ENCODE data around the gene LRRC9. TPM values are rescaled to one million over a fixed set of nuclear protein-coding genes. Genes with fewer than 3 reads are reported as not detected.
A peak's percentile ranks its signal among the peaks of the same experiment; 100 is the strongest.

The LRRC9 gene
- total and polyA plus RNA-seq, 2 of the 13 experiments (the other 11 are each of a cell fraction or from before 2014, with no cell fraction given) = 0.08 to 0.18 TPM

- TF ChIP-seq CREB1 (IDR thresholded peaks at IDR 0.05) = peak; percentile 92
- peak; percentile 92 for TF ChIP-seq CREB1 (CRISPR knock-in tag; IDR thresholded peaks at IDR 0.05)
- no peak for TF ChIP-seq TRIM22 (IDR thresholded peaks at IDR 0.05)
- peak; percentile 79; the same call in 1 of the 2 replicates for TF ChIP-seq JUNB (CRISPR knock-in tag; IDR thresholded peaks at IDR 0.05; ENCODE audit: borderline replicate concordance)
- no peak for TF ChIP-seq SNAI1 (CRISPR knock-in tag; IDR thresholded peaks at IDR 0.05; ENCODE audit: borderline replicate concordance)
- no peak for TF ChIP-seq PREB (CRISPR knock-in tag; IDR thresholded peaks at IDR 0.05)
- TF ChIP-seq ATF1 (CRISPR knock-in tag; IDR thresholded peaks at IDR 0.05) = peak; percentile 75
- peak; percentile 60; the same call in 1 of the 2 replicates for TF ChIP-seq RXRB (CRISPR knock-in tag; IDR thresholded peaks at IDR 0.05; ENCODE audit: borderline replicate concordance)
- no peak for TF ChIP-seq SIN3B (IDR thresholded peaks at IDR 0.05; ENCODE audit: low read length)
- no peak for TF ChIP-seq GABPA (IDR thresholded peaks at IDR 0.05; ENCODE audit: low read depth, low read length)
- peak; percentile 75 for TF ChIP-seq GABPA (CRISPR knock-in tag; IDR thresholded peaks at IDR 0.05; ENCODE audit: low read depth)
- TF ChIP-seq MTF2 (CRISPR knock-in tag; IDR thresholded peaks at IDR 0.05; ENCODE audit: borderline replicate concordance) = no peak
- TF ChIP-seq ZNF18 (CRISPR knock-in tag; IDR thresholded peaks at IDR 0.05; ENCODE audit: insufficient replicate concordance) = peak; percentile 87
- TF ChIP-seq MTA3 (CRISPR knock-in tag; IDR thresholded peaks at IDR 0.05) = no peak
- TF ChIP-seq SALL1 (CRISPR knock-in tag; IDR thresholded peaks at IDR 0.05) = peak; percentile 98
- TF ChIP-seq KMT2B (CRISPR knock-in tag; IDR thresholded peaks at IDR 0.05) = peak; percentile 97
- no peak; the same call in 1 of the 2 replicates for TF ChIP-seq MAZ (IDR thresholded peaks at IDR 0.05; ENCODE audit: borderline replicate concordance, low read depth, low read length)
- peak; percentile 89 for TF ChIP-seq MAZ (CRISPR knock-in tag; IDR thresholded peaks at IDR 0.05; ENCODE audit: low read depth)
- peak; percentile 93 for TF ChIP-seq HINFP (CRISPR knock-in tag; IDR thresholded peaks at IDR 0.05; ENCODE audit: low read depth)
- peak; percentile 78 for TF ChIP-seq FOXO1 (CRISPR knock-in tag; IDR thresholded peaks at IDR 0.05)
- TF ChIP-seq POLR2AphosphoS2 (IDR thresholded peaks at IDR 0.05; ENCODE audit: low read depth, low read length) = peak; percentile 64; the same call in 1 of the 2 replicates
- TF ChIP-seq ZNF160 (CRISPR knock-in tag; IDR thresholded peaks at IDR 0.05) = 0 out of 2 replicates have a peak, but pooled peaks have one; percentile 50
- peak; percentile 77; the same call in 1 of the 2 replicates for TF ChIP-seq ZFP90 (CRISPR knock-in tag; IDR thresholded peaks at IDR 0.05; ENCODE audit: borderline replicate concordance)
- peak; percentile 99 for TF ChIP-seq YEATS4 (CRISPR knock-in tag; IDR thresholded peaks at IDR 0.05; ENCODE audit: borderline replicate concordance)
- TF ChIP-seq ARNT2 (CRISPR knock-in tag; IDR thresholded peaks at IDR 0.05; ENCODE audit: low read depth) = peak; percentile 92
- TF ChIP-seq ZNF296 (CRISPR knock-in tag; conservative IDR thresholded peaks at IDR 0.05) = no peak
Observed at GRCh38 chr14:60091550-60092525, 171.9 kb downstream of the LRRC9 start, which contains the start of gene PCNX4 (continued).

Measured in HepG2 (cell line).